Fibroblast of villous mesenchyme (primary cell): ENCODE measurements around the gene AATF. TPM values are rescaled to one million over a fixed set of nuclear protein-coding genes. Genes with fewer than 3 reads are reported as not detected.

Experiments used
- small RNA-seq: library from RNA; depleted of rRNA; stranded (forward); fragments of <200 nt; gene quantifications from one replicate; pipeline ENCODE3, GENCODE V24; 2012
- total RNA-seq: library from RNA; depleted of rRNA; stranded (reverse); fragments of >200 nt; gene quantifications from 2 replicates; pipeline ENCODE4 v1.2.3, GENCODE V29; 2012

The AATF gene
- total RNA-seq, 1 donor: 24.2 TPM

Small RNA genes lying within 50 kb of the gene (small RNA-seq; reads per million reads assigned to genes)
- gene AC243773.2 (not detected), gene MIR2909 (not detected)

Other genes with a start within 250 kb of the AATF start
- gene LHX1, start 11.5 kb upstream of the AATF start, total RNA-seq: not detected in 2 replicates